H1 (cell line): Measurements from ENCODE around the gene B3GALT6. TPM values are rescaled to one million over a fixed set of nuclear protein-coding genes. Genes with fewer than 3 reads are reported as not detected.

Experiments used
- CHD7 ChIP-seq: fragments of 300-600 bp; sonication (generic); IDR thresholded peaks from 2 replicates; pipeline ENCODE4 v1.7.1; 2012; ENCODE audit warnings: low read length, moderate library complexity, mild to moderate bottlenecking, inconsistent platforms; ENCODE audit not compliant: insufficient replicate concordance
- CTBP2 ChIP-seq: IDR thresholded peaks from 2 replicates; pipeline ENCODE4 v1.7.0; 2011; ENCODE audit warnings: borderline replicate concordance, mild to moderate bottlenecking, moderate library complexity, mixed read lengths, low read length; ENCODE audit not compliant: insufficient read depth, insufficient read length
- EP300 ChIP-seq, 2 experiments: IDR thresholded peaks; 1 replicate in 1 of 2; 2 replicates in 1 of 2; pipeline ENCODE4 v1.6.1; 2011 to 2012; ENCODE audit warnings: low read depth in 2 of 2, low read length in 2 of 2, mild to moderate bottlenecking in 2 of 2, borderline replicate concordance in 1 of 2, inconsistent platforms in 1 of 2, moderate library complexity in 1 of 2
- JUND ChIP-seq: IDR thresholded peaks from 2 replicates; pipeline ENCODE4 v1.6.1; 2011; ENCODE audit warnings: mild to moderate bottlenecking, improper control_type of control experiment, low read length
- TAF1 ChIP-seq: IDR thresholded peaks from 2 replicates; pipeline ENCODE4 v1.6.1; 2011; ENCODE audit warnings: mild to moderate bottlenecking, low read depth, low read length
- TCF12 ChIP-seq: IDR thresholded peaks from 2 replicates; pipeline ENCODE4 v1.6.1; 2011; ENCODE audit warnings: low read depth, mild to moderate bottlenecking, low read length
- USF2 ChIP-seq: IDR thresholded peaks from 2 replicates; pipeline ENCODE4 v1.6.1; 2011; ENCODE audit warnings: low read length, improper control_type of control experiment
- polyA plus RNA-seq, 7 experiments: library from polyadenylated mRNA; depleted of rRNA in 3 of 7; stranded (reverse) in 5 of 7; unstranded in 2 of 7; fragments of >200 nt in 5 of 7; fragments of 200-250 nt in 2 of 7; gene quantifications; 1 replicate in 5 of 7; 2 replicates in 1 of 7; 4 replicates in 1 of 7; pipeline versions ENCODE4 v1.2.1 to v1.2.3, GENCODE V29; 2011 to 2013; ENCODE audit warnings: missing spikeins in 2 of 7, mixed read lengths in 2 of 7
- total RNA-seq: library from RNA; stranded (reverse); fragmentation: NEBNext Ultra II Directional; extraction: Animal tissue kit (Norgen Biotek cat#: 25700); gene quantifications from 2 replicates; pipeline ENCODE4 v1.2.1, GENCODE V29; 2021

B3GALT6 gene
- total and polyA plus RNA-seq, 2 of the 8 experiments (the other 6 are each of a cell fraction or from before 2014, with no cell fraction given) = 18.4 to 20.4 TPM

DNA sequence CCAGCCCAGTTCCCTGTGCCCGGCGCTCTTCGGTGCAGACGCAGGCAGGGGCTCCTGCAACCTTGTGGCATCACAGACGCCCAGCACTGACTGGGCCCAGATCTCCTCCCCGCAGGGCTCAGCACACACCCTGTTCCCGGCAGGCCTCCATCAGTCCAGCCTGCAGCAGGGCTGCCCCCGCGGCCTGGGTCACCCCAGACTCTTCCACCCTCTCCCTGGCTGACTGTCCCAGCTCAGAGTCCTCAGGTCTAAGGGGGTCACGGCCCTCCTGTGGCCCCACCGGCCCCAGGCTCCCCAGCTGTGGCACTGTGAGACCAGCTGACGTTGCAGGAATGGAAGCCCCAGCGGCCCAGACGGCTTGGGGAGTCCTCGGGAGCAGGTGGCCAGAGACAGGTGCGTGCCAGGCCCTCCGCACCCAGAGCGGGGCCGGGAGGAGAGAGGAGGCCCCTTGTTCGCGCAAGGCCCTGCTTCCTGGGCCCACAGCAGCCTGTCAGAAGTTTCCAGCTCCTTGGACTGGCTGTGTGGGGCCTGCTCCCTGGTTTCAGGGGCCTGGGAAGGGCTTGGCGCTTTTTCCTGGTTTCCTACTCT is 4.2 kb downstream of the B3GALT6 start (continued):
- TF ChIP-seq CHD7 = no peak
- TF ChIP-seq USF2 = no peak
- no peak for TF ChIP-seq TCF12
- no peak for TF ChIP-seq JUND
- TF ChIP-seq EP300 (IDR thresholded peaks at IDR 0.05; ENCODE audit: borderline replicate concordance in 1 of 2, low read depth in 2 of 2, low read length in 2 of 2) = no peak
- TF ChIP-seq CTBP2 = no peak
- TF ChIP-seq TAF1 = no peak
